HCT116 (cell line): ENCODE measurements around the gene MPHOSPH10. TPM values are rescaled to one million over a fixed set of nuclear protein-coding genes. Genes with fewer than 3 reads are reported as not detected.

ENCODE experiments used
- ATAC-seq: fragments of 200-7000 bp; cut with Tn5 transposase; 2 replicates; pipeline ENCODE4 v1.9.1; 2020; ENCODE audit warnings: mild to moderate bottlenecking, moderate library complexity
- BruUV-seq: library from RNA; stranded (reverse); fragments of 400-500 nt; replicated peaks from 2 replicates; lab custom pipeline; 2021; lab: Mats Ljungman, UMichigan
- CTCF ChIA-PET: fragments of 300-600 bp; sonication (Branson Sonifier 250); formaldehyde crosslinking; loops from one replicate; lab custom pipeline; 2021; ENCODE audit warnings: antibody characterized with exemption; lab: Charles Lee
- POLR2A ChIA-PET: fragments of 300-600, 350-600 bp; sonication (Branson Sonifier 250); formaldehyde crosslinking; loops from one replicate; lab custom pipeline; 2021; ENCODE audit warnings: antibody characterized with exemption; lab: Charles Lee
- RAD21 ChIA-PET, 2 experiments: fragments of 300-600 bp; sonication (Branson Sonifier 250); formaldehyde crosslinking; loops; one replicate each; lab custom pipeline; 2023; ENCODE audit warnings: low total read pairs in 2 of 2; ENCODE audit not compliant: uncharacterized antibody in 2 of 2, unreplicated experiment in 2 of 2, low non-redundant PET in 1 of 2; lab: Charles Lee
- DNase-seq: peaks from one replicate; pipeline ENCODE4 v3.0.0-alpha.2; 2010; ENCODE audit warnings: low read depth, low spot score
- H2AFZ ChIP-seq: fragments of 200-600 bp; shearing (Covaris generic), sonication (generic); 2 replicates; pipeline ENCODE4 v1.6.1; 2017; ENCODE audit warnings: low read depth, mixed run types, mixed read lengths, antibody characterized with exemption, low read length; ENCODE audit not compliant: poor library complexity, severe bottlenecking
- H3K27ac ChIP-seq: 2 replicates; pipeline ENCODE4 v1.5.1; 2012; ENCODE audit warnings: low read depth, low read length
- H3K27me3 ChIP-seq: fragments of 200-600 bp; sonication (generic); 2 replicates; pipeline ENCODE4 v1.6.1; 2016; ENCODE audit warnings: mixed run types, low read length, mixed read lengths; ENCODE audit not compliant: insufficient read depth
- H3K36me3 ChIP-seq, 2 experiments: fragments of 200-500 bp in 1 of 2; fragments of 200-600 bp in 1 of 2; sonication (Bioruptor generic) in 1 of 2; sonication (generic) in 1 of 2; 2 replicates each; pipeline versions ENCODE4 v1.5.1 to v1.6.1; 2014 to 2016; ENCODE audit warnings: low read length in 2 of 2, inconsistent platforms in 1 of 2, mixed read lengths in 1 of 2, mixed run types in 1 of 2; ENCODE audit not compliant: insufficient read depth in 2 of 2, control insufficient read depth in 1 of 2
- H3K4me1 ChIP-seq, 2 experiments: fragments of 200-600 bp in 1 of 2; sonication (generic) in 1 of 2; 2 replicates each; pipeline versions ENCODE4 v1.5.1 to v1.6.1; 2012 to 2017; ENCODE audit warnings: low read length in 2 of 2, inconsistent platforms in 1 of 2, mild to moderate bottlenecking in 1 of 2, mixed read lengths in 1 of 2, mixed run types in 1 of 2, moderate library complexity in 1 of 2; ENCODE audit not compliant: insufficient read depth in 2 of 2, control insufficient read depth in 1 of 2
- H3K4me2 ChIP-seq: fragments of 200-600 bp; sonication (generic); 2 replicates; pipeline ENCODE4 v1.6.1; 2017; ENCODE audit warnings: mixed run types, low read length, mixed read lengths
- H3K4me3 ChIP-seq, 2 experiments: fragments of 200-600 bp in 1 of 2; sonication (generic) in 1 of 2; replicated peaks in 1 of 2; 2 replicates each; pipeline ENCODE4 v1.5.1; 2011 to 2016; ENCODE audit warnings: low read length in 2 of 2, control low read depth in 1 of 2, low read depth in 1 of 2, mild to moderate bottlenecking in 1 of 2, mixed read lengths in 1 of 2, mixed run types in 1 of 2
- H3K79me2 ChIP-seq: fragments of 200-600 bp; sonication (generic); 2 replicates; pipeline ENCODE4 v1.6.1; 2017; ENCODE audit warnings: mild to moderate bottlenecking, mixed run types, low read length, moderate library complexity, mixed read lengths; ENCODE audit not compliant: insufficient read depth
- H3K9ac ChIP-seq: fragments of 200-600 bp; sonication (generic); 2 replicates; pipeline ENCODE4 v1.6.1; 2016; ENCODE audit warnings: low read length, mixed read lengths
- H3K9me2 ChIP-seq: fragments of 200-600 bp; sonication (generic), shearing (Covaris generic); 2 replicates; pipeline ENCODE4 v1.6.1; 2017; ENCODE audit warnings: mixed run types, mild to moderate bottlenecking, moderate library complexity; ENCODE audit not compliant: insufficient read depth
- H3K9me3 ChIP-seq, 2 experiments: fragments of 200-500 bp in 1 of 2; fragments of 200-600 bp in 1 of 2; sonication (Bioruptor generic) in 1 of 2; sonication (generic) in 1 of 2; 2 replicates each; pipeline ENCODE4 v1.6.1; 2014 to 2017; ENCODE audit warnings: low read length in 2 of 2, mixed read lengths in 2 of 2, inconsistent platforms in 1 of 2, low read depth in 1 of 2, mild to moderate bottlenecking in 1 of 2, mixed run types in 1 of 2, moderate library complexity in 1 of 2; ENCODE audit not compliant: control insufficient read depth in 1 of 2, insufficient read depth in 1 of 2
- H4K20me1 ChIP-seq: fragments of 200-600 bp; sonication (generic), shearing (Covaris generic); 2 replicates; pipeline ENCODE4 v1.6.1; 2017; ENCODE audit warnings: mixed run types, mild to moderate bottlenecking, moderate library complexity; ENCODE audit not compliant: insufficient read depth
- ATF3 ChIP-seq: IDR thresholded peaks from 2 replicates; pipeline ENCODE4 v1.6.1; 2012
- CBX3 ChIP-seq: IDR thresholded peaks from 2 replicates; pipeline ENCODE4 v1.6.1; 2012; ENCODE audit warnings: low read depth
- CTCF ChIP-seq, 3 experiments: fragments of 200-600 bp in 1 of 3; sonication (generic) in 1 of 3; IDR thresholded peaks in 2 of 3; conservative IDR thresholded peaks in 1 of 3; 2 replicates each; pipeline ENCODE4 v1.5.1; 2012 to 2017; ENCODE audit warnings: low read depth in 2 of 3, low read length in 2 of 3, antibody characterized with exemption in 1 of 3, borderline replicate concordance in 1 of 3, control low read depth in 1 of 3, mild to moderate bottlenecking in 1 of 3, mixed read lengths in 1 of 3, mixed run types in 1 of 3, moderate library complexity in 1 of 3; ENCODE audit not compliant: insufficient read depth in 1 of 3
- EZH2 ChIP-seq: fragments of 200-600 bp; sonication (generic); IDR thresholded peaks from 2 replicates; pipeline ENCODE4 v1.6.1; 2017; ENCODE audit warnings: antibody characterized with exemption, mixed run types
- FOSL1 ChIP-seq: IDR thresholded peaks from 2 replicates; pipeline ENCODE4 v1.6.1; 2012; ENCODE audit warnings: low read depth
- JUND ChIP-seq: IDR thresholded peaks from 2 replicates; pipeline ENCODE4 v1.6.1; 2012
- MAX ChIP-seq: IDR thresholded peaks from 2 replicates; pipeline ENCODE4 v1.6.1; 2012
- POLR2A ChIP-seq: IDR thresholded peaks from 2 replicates; pipeline ENCODE4 v1.7.0; 2011; ENCODE audit warnings: borderline replicate concordance; ENCODE audit not compliant: insufficient read depth, insufficient read length; ENCODE audit errors: extremely low read depth
- POLR2AphosphoS5 ChIP-seq: IDR thresholded peaks from 2 replicates; pipeline ENCODE4 v1.6.1; 2011; ENCODE audit warnings: mild to moderate bottlenecking, low read depth, low read length, moderate library complexity
- RAD21 ChIP-seq: IDR thresholded peaks from 2 replicates; pipeline ENCODE4 v1.6.1; 2012; ENCODE audit warnings: low read depth, mild to moderate bottlenecking
- REST ChIP-seq: IDR thresholded peaks from 2 replicates; pipeline ENCODE4 v1.6.1; 2012; ENCODE audit warnings: low read depth
- SIN3A ChIP-seq: IDR thresholded peaks from 2 replicates; pipeline ENCODE4 v1.6.1; 2012; ENCODE audit warnings: low read depth
- TCF7L2 ChIP-seq: IDR thresholded peaks from 2 replicates; pipeline ENCODE4 v1.7.0; 2011; ENCODE audit warnings: borderline replicate concordance, inconsistent platforms; ENCODE audit not compliant: insufficient read depth, insufficient read length; ENCODE audit errors: extremely low read depth
- YY1 ChIP-seq: IDR thresholded peaks from 2 replicates; pipeline ENCODE4 v1.6.1; 2011; ENCODE audit warnings: low read length, low read depth, moderate library complexity, mild to moderate bottlenecking; ENCODE audit not compliant: insufficient replicate concordance; ENCODE audit errors: extremely low read depth
- ZBTB33 ChIP-seq: IDR thresholded peaks from 2 replicates; pipeline ENCODE4 v1.6.1; 2011; ENCODE audit warnings: mild to moderate bottlenecking, low read length, moderate library complexity; ENCODE audit not compliant: insufficient replicate concordance; ENCODE audit errors: extremely low read depth
- ZFX ChIP-seq: fragments of 450-650 bp; IDR thresholded peaks from 2 replicates; pipeline ENCODE4 v1.6.1; 2017
- ZNF274 ChIP-seq: fragments of 200-500 bp; sonication (Bioruptor generic); IDR thresholded peaks from 2 replicates; pipeline ENCODE4 v1.6.1; 2014; ENCODE audit warnings: mild to moderate bottlenecking, low read depth, low read length, inconsistent platforms
- intact Hi-C: fragments of 100-400 bp; cut with micrococcal nuclease; formaldehyde crosslinking; loops from 2 replicates; pipeline ENCODE4 v1.10.0; 2022
- total RNA-seq: library from RNA; stranded (reverse); gene quantifications from one replicate; pipeline ENCODE4 v1.2.1, GENCODE V29; 2021; ENCODE audit not compliant: unreplicated experiment

The MPHOSPH10 gene
- total RNA-seq, 1 experiment from 2014 or later = 36.7 TPM

- H3K4me2 ChIP-seq = no peak overlapping the region
- H3K27ac ChIP-seq = no peak overlapping the region
- TF ChIP-seq REST (no peak), ZNF274 (no peak), JUND (no peak), POLR2AphosphoS5 (no peak), ZFX (no peak), YY1 (no peak), ZBTB33 (no peak), EZH2 (no peak), POLR2A (no peak), MAX (no peak), FOSL1 (no peak), ATF3 (no peak), RAD21 (no peak), CTCF (IDR thresholded peaks at IDR 0.05 in 2 of 3, conservative IDR thresholded peaks at IDR 0.05 in 1 of 3; ENCODE audit: borderline replicate concordance in 1 of 3, insufficient read depth in 1 of 3, low read depth in 2 of 3, low read length in 2 of 3) (no peak), SIN3A (no peak), TCF7L2 (no peak), CBX3 (no peak)
- TF ChIP-seq, all 23 proteins: peak for 0
- Histone ChIP-seq H3K4me1 (no peaks in the 10 kb centered on the region), H3K4me3 (no peak overlapping the region), H3K9ac (no peak overlapping the region), H4K20me1 (no peaks in the 10 kb centered on the region), H3K27me3 (no peaks in the 10 kb centered on the region), H3K9me3 (no peaks in the 10 kb centered on the region), H3K36me3 (no peaks in the 10 kb centered on the region), H3K79me2 (no peaks in the 10 kb centered on the region), H3K9me2 (no peaks in the 10 kb centered on the region), H2AFZ (no peak overlapping the region)
- ChIA-PET CTCF (no interaction called here), POLR2A (no interaction called here), RAD21 (no interaction called here)
- no TSS peak for BruUV-seq
- no peak for DNase-seq
- intact Hi-C loops = no loop called here
- no peak for ATAC-seq
These were observed 13.4 kb upstream of the MPHOSPH10 start for GRCh38 chr2:71117063-71117462.
